Liver (tissue), 9 donors: ENCODE results near the gene SGO1. TPM values are rescaled to one million over a fixed set of nuclear protein-coding genes. Genes with fewer than 3 reads are reported as not detected.
A peak's percentile ranks its signal among the peaks of the same experiment; 100 is the strongest.

ENCODE experiments used
- DNase-seq: peaks from one replicate; pipeline ENCODE4 v3.0.0-alpha.2; 2017; ENCODE audit warnings: low spot score
- H3K27ac ChIP-seq, 2 donors: one replicate each; pipeline ENCODE4 v1.7.0; 2013; ENCODE audit warnings: inconsistent platforms in 2 of 2, low read length in 2 of 2, control low read depth in 1 of 2, low read depth in 1 of 2, mild to moderate bottlenecking in 1 of 2
- H3K27me3 ChIP-seq, 4 donors: one replicate each; pipeline versions ENCODE4 v1.6.1 to v1.7.0; 2013; ENCODE audit warnings: low read length in 3 of 4, inconsistent platforms in 1 of 4, mild to moderate bottlenecking in 1 of 4, moderate library complexity in 1 of 4; ENCODE audit not compliant: control insufficient read depth in 4 of 4, insufficient read depth in 4 of 4
- H3K36me3 ChIP-seq, 4 donors: one replicate each; pipeline versions ENCODE4 v1.6.1 to v1.7.0; 2013; ENCODE audit warnings: low read length in 3 of 4, mild to moderate bottlenecking in 3 of 4, low read depth in 1 of 4, moderate library complexity in 1 of 4; ENCODE audit not compliant: control insufficient read depth in 4 of 4, insufficient read depth in 3 of 4
- H3K4me1 ChIP-seq, 4 donors: one replicate each; pipeline versions ENCODE4 v1.6.1 to v1.7.0; 2013; ENCODE audit warnings: low read length in 3 of 4, mild to moderate bottlenecking in 3 of 4, moderate library complexity in 1 of 4; ENCODE audit not compliant: control insufficient read depth in 4 of 4, insufficient read depth in 4 of 4
- H3K4me3 ChIP-seq, 3 donors: one replicate each; pipeline versions ENCODE4 v1.6.1 to v1.7.0; 2013; ENCODE audit warnings: low read length in 3 of 3, control low read depth in 1 of 3, low read depth in 1 of 3, mild to moderate bottlenecking in 1 of 3
- H3K9ac ChIP-seq, 2 donors: one replicate each; pipeline ENCODE4 v1.7.0; 2013; ENCODE audit warnings: low read length in 2 of 2, mild to moderate bottlenecking in 2 of 2, moderate library complexity in 2 of 2, control low read depth in 1 of 2, low read depth in 1 of 2
- H3K9me3 ChIP-seq, 4 donors: one replicate each; pipeline versions ENCODE4 v1.6.1 to v1.7.0; 2013; ENCODE audit warnings: low read length in 3 of 4; ENCODE audit not compliant: control insufficient read depth in 4 of 4
- ATF3 ChIP-seq: IDR thresholded peaks from 2 replicates; pipeline ENCODE4 v1.6.1; 2016; ENCODE audit warnings: antibody characterized with exemption
- CTCF ChIP-seq: fragments of 150-350 bp; IDR thresholded peaks from 2 replicates; pipeline ENCODE4 v1.5.1; 2017; ENCODE audit warnings: improper control_type of control experiment, low read depth, low read length; ENCODE audit not compliant: missing input control
- EGR1 ChIP-seq, 2 donors: IDR thresholded peaks; 2 replicates each; pipeline ENCODE4 v1.6.1; 2016 to 2018; ENCODE audit warnings: antibody characterized with exemption in 2 of 2, low read depth in 2 of 2
- FOXA1 ChIP-seq: IDR thresholded peaks from 2 replicates; pipeline ENCODE4 v1.6.1; 2016; ENCODE audit warnings: antibody characterized with exemption
- FOXA2 ChIP-seq: IDR thresholded peaks from 2 replicates; pipeline ENCODE4 v1.6.1; 2016; ENCODE audit warnings: antibody characterized with exemption
- GABPA ChIP-seq, 2 donors: IDR thresholded peaks in 1 of 2; conservative IDR thresholded peaks in 1 of 2; 2 replicates each; pipeline ENCODE4 v1.6.1; 2016; ENCODE audit warnings: antibody characterized with exemption in 2 of 2, mild to moderate bottlenecking in 1 of 2, moderate library complexity in 1 of 2
- HNF4G ChIP-seq: IDR thresholded peaks from 2 replicates; pipeline ENCODE4 v1.6.1; 2016; ENCODE audit warnings: antibody characterized with exemption
- JUND ChIP-seq, 2 donors: IDR thresholded peaks; 2 replicates each; pipeline ENCODE4 v1.6.1; 2016; ENCODE audit warnings: antibody characterized with exemption in 2 of 2
- MAX ChIP-seq: IDR thresholded peaks from 2 replicates; pipeline ENCODE4 v1.6.1; 2016; ENCODE audit warnings: antibody characterized with exemption
- RAD21 ChIP-seq, 2 donors: IDR thresholded peaks; 2 replicates each; pipeline ENCODE4 v1.6.1; 2016; ENCODE audit warnings: antibody characterized with exemption in 2 of 2, mild to moderate bottlenecking in 2 of 2
- RXRA ChIP-seq, 2 donors: IDR thresholded peaks; 2 replicates each; pipeline ENCODE4 v1.6.1; 2017 to 2018; ENCODE audit warnings: antibody characterized with exemption in 2 of 2, mild to moderate bottlenecking in 1 of 2
- TAF1 ChIP-seq: conservative IDR thresholded peaks from 2 replicates; pipeline ENCODE4 v1.6.1; 2016; ENCODE audit warnings: antibody characterized with exemption, mild to moderate bottlenecking
- ZBTB33 ChIP-seq: IDR thresholded peaks from 2 replicates; pipeline ENCODE4 v1.6.1; 2016; ENCODE audit warnings: antibody characterized with exemption
- WGBS: extraction: QIAGEN DNeasy Blood & Tissue Kit; methylation state at CpG from one replicate; pipeline ENCODE4 v1.1.7; 2013; 5-methylcytosine and 5-hydroxymethylcytosine counted together
- polyA plus RNA-seq, 2 donors: library from polyadenylated mRNA; stranded (reverse) in 1 of 2; unstranded in 1 of 2; fragments of 200-250 nt in 1 of 2; fragments of >200 nt in 1 of 2; fragmentation: Nextera tagmentation in 1 of 2; extraction: Ambion mirVana in 1 of 2; gene quantifications; one replicate each; pipeline versions ENCODE4 v1.2.1 to v1.2.3, GENCODE V29; 2013 to 2015
- total RNA-seq, 2 donors: library from RNA; depleted of rRNA; stranded (reverse); fragments of >200 nt; gene quantifications; one replicate each; pipeline ENCODE4 v1.2.3, GENCODE V29; 2014
- donor health status: healthy.
- donor health status: healthy.
- donor health status: healthy.
- donor health status: healthy.
- donor health status: healthy.

The SGO1 gene
- total and polyA plus RNA-seq, 4 donors = 0.42 to 9.6 (median 0.71) TPM

GRCh38 chr3:20140881-20141280 is 45.1 kb downstream of the SGO1 start (continued):
- TF ChIP-seq RAD21 (IDR thresholded peaks at IDR 0.05) = no peak

GRCh38 chr3:20137647-20138046 is 48.4 kb downstream of the SGO1 start:
- no peak overlapping the region for H3K27ac ChIP-seq
- no peak overlapping the region for H3K4me3 ChIP-seq
- 92% methylated on average over 4 of the region's 4 CpGs for WGBS
- no peaks in the 10 kb centered on the region for H3K4me1 ChIP-seq
- TF ChIP-seq MAX = no peak
- TF ChIP-seq FOXA2 = no peak
- no peak for TF ChIP-seq HNF4G
- no peak for TF ChIP-seq RAD21 (IDR thresholded peaks at IDR 0.05)
- no peak for DNase-seq
- peaks cover 0 to 22% (median 5%) of the 10 kb centered on the region in 4 donors for H3K36me3 ChIP-seq
- no peaks in the 10 kb centered on the region for H3K9me3 ChIP-seq
- H3K27me3 ChIP-seq = no peaks in the 10 kb centered on the region
- no peak overlapping the region for H3K9ac ChIP-seq

GRCh38 chr3:20136231-20136630 is 49.8 kb downstream of the SGO1 start:
- H3K9me3 ChIP-seq = no peaks in the 10 kb centered on the region
- no peak for DNase-seq
- H3K9ac ChIP-seq = no peak overlapping the region
- no peaks in the 10 kb centered on the region for H3K27me3 ChIP-seq
- H3K4me3 ChIP-seq = no peak overlapping the region
- peaks cover 0 to 13% (median 3%) of the 10 kb centered on the region in 4 donors for H3K36me3 ChIP-seq
- 98% methylated on average over 1 of the region's 1 CpG for WGBS
- no peak overlapping the region for H3K27ac ChIP-seq
- TF ChIP-seq RAD21 (IDR thresholded peaks at IDR 0.05) (no peak), MAX (no peak), JUND (IDR thresholded peaks at IDR 0.05) (no peak), GABPA (IDR thresholded peaks at IDR 0.05 in 1 of 2, conservative IDR thresholded peaks at IDR 0.05 in 1 of 2) (no peak), TAF1 (no peak), HNF4G (no peak), CTCF (no peak), EGR1 (IDR thresholded peaks at IDR 0.05; ENCODE audit: low read depth in 2 of 2) (no peak), ZBTB33 (no peak), FOXA1 (no peak), FOXA2 (no peak)
- H3K4me1 ChIP-seq = no peaks in the 10 kb centered on the region

- no peak for DNase-seq
- TF ChIP-seq ATF3 (no peak), RAD21 (IDR thresholded peaks at IDR 0.05) (peak; percentile 25 to 30), CTCF (no peak), RXRA (IDR thresholded peaks at IDR 0.05) (no peak)
- H3K27me3 ChIP-seq = no peaks in the 10 kb centered on the region
- 90% methylated on average over 7 of the region's 7 CpGs for WGBS
- H3K36me3 ChIP-seq = peaks cover 1 to 20% (median 10%) of the 10 kb centered on the region in 4 donors
- no peak overlapping the region for H3K4me3 ChIP-seq
- no peak overlapping the region for H3K27ac ChIP-seq
- no peaks in the 10 kb centered on the region for H3K4me1 ChIP-seq
- no peak overlapping the region for H3K9ac ChIP-seq
- H3K9me3 ChIP-seq = no peaks in the 10 kb centered on the region
These were observed 55.9 kb downstream of the SGO1 start for GRCh38 chr3:20130106-20130505.
